Left renal pelvis (tissue), 4 donors: ENCODE measurements around the gene NKAIN4. TPM values are rescaled to one million over a fixed set of nuclear protein-coding genes. Genes with fewer than 3 reads are reported as not detected.
"Not testable (repeated sequence)": the region's sequence is repeated elsewhere in the genome, so short reads cannot be mapped to it uniquely, and the experiment has no call there.

Experiments used
- DNase-seq, 4 donors: peaks; one replicate each; pipeline ENCODE4 v3.0.0-alpha.2; 2013; ENCODE audit warnings: low read depth in 4 of 4, low spot score in 3 of 4
- polyA plus RNA-seq, 4 donors: library from polyadenylated mRNA; unstranded; fragments of 120-200 nt; gene quantifications; one replicate each; pipeline ENCODE4 v1.2.1, GENCODE V29; 2013; ENCODE audit not compliant: insufficient read length in 4 of 4

Gene NKAIN4
- polyA plus RNA-seq, 4 donors: 24.2 to 40.8 (median 27.2) TPM

GRCh38 chr20:63258781-63259180 is 4.5 kb upstream of the NKAIN4 start:
- no peak for DNase-seq

GRCh38 chr20:63257629-63258028 is 3.4 kb upstream of the NKAIN4 start:
- DNase-seq: no peak

GRCh38 chr20:63256954-63257353 is 2.7 kb upstream of the NKAIN4 start:
- DNase-seq: no peak

GRCh38 chr20:63255931-63256704 is 1.9 kb upstream of the NKAIN4 start:
- no peak for DNase-seq

- DNase-seq: no peak
These were observed 532 bp upstream of the NKAIN4 start for GRCh38 chr20:63254606-63255384.

- DNase-seq: no peak
These were observed 628 bp downstream of the NKAIN4 start for GRCh38 chr20:63253438-63254231.

GRCh38 chr20:63253065-63253437 is 1.2 kb downstream of the NKAIN4 start:
- no peak for DNase-seq

- no peak for DNase-seq
These were observed 2.0 kb downstream of the NKAIN4 start for GRCh38 chr20:63252284-63252711.

GRCh38 chr20:63251350-63251749 is 2.9 kb downstream of the NKAIN4 start:
- not testable (repeated sequence) for DNase-seq

- no peak for DNase-seq
These were observed 4.4 kb downstream of the NKAIN4 start for GRCh38 chr20:63249891-63250290.

GRCh38 chr20:63248835-63249591 is 5.2 kb downstream of the NKAIN4 start:
- DNase-seq: no peak

- no peak for DNase-seq
These were observed 6.5 kb downstream of the NKAIN4 start for GRCh38 chr20:63247671-63248228.

- DNase-seq: no peak
These were observed 7.6 kb downstream of the NKAIN4 start for GRCh38 chr20:63246490-63247288.

GRCh38 chr20:63244468-63244867 is 9.8 kb downstream of the NKAIN4 start:
- DNase-seq: no peak

- no peak for DNase-seq
These were observed 10.5 kb downstream of the NKAIN4 start for GRCh38 chr20:63243604-63244247.

GRCh38 chr20:63242736-63243135 is 11.5 kb downstream of the NKAIN4 start:
- no peak for DNase-seq

- no peak for DNase-seq
These were observed 13.0 kb downstream of the NKAIN4 start for GRCh38 chr20:63241272-63241671.

- no peak for DNase-seq
These were observed 14.3 kb downstream of the NKAIN4 start for GRCh38 chr20:63240004-63240403.

- no peak for DNase-seq
These were observed 14.8 kb downstream of the NKAIN4 start for GRCh38 chr20:63239431-63239830.
